Body of pancreas (tissue), 4 donors: ENCODE data around the gene MAGEF1.

Source experiments
- CTCF ChIP-seq, 7 experiments: fragments of 450-650 bp in 4 of 7; fragments of 200-600 bp in 3 of 7; sonication (generic) in 3 of 7; IDR thresholded peaks; one replicate each; pipeline ENCODE4 v1.5.1; 2016 to 2019; ENCODE audit warnings: antibody characterized with exemption in 7 of 7
- POLR2A ChIP-seq, 3 donors: fragments of 450-650 bp; IDR thresholded peaks; one replicate each; pipeline ENCODE4 v1.6.1; 2016; ENCODE audit warnings: antibody characterized with exemption in 3 of 3, mild to moderate bottlenecking in 2 of 3

DNA sequence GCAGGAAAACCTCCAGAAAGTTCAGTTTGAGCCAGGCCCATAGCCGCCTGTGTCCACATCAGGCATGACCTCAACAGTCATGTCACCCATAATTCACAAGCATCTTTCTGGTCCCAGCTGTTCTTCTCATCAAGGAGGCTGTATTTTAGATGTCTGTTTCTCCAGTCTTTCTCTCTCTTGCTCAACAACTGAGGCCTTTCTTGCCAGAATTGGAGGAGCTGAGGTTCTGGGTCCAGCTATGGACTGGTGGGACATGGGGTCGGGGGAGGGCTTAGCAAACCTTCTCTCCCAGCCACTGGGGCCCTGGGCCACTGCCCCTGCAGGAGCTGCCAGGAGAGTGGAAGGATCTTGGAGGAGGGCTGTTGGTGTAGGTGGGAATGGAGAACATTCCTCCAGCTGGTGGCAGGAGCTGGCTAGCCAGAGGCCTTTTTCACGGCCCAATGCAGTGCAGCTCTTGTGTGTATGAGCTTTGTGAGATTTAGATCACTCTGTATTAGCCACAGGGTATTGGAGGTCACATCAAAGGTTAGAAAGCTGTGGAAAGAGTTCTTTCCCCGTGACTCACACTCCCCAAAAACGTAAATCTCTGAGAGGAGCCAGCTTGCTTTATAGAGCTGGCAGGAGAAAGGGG lies 23.5 kb downstream of the MAGEF1 start:
- TF ChIP-seq CTCF (IDR thresholded peaks at IDR 0.05) (no peak), POLR2A (IDR thresholded peaks at IDR 0.05) (no peak)
